HCT116 (cell line): ENCODE data around the gene TCEA2. TPM values are rescaled to one million over a fixed set of nuclear protein-coding genes. Genes with fewer than 3 reads are reported as not detected.

Experiments
- ATAC-seq: fragments of 200-7000 bp; cut with Tn5 transposase; 2 replicates; pipeline ENCODE4 v1.9.1; 2020; ENCODE audit warnings: mild to moderate bottlenecking, moderate library complexity
- BruUV-seq: library from RNA; stranded (reverse); fragments of 400-500 nt; replicated peaks from 2 replicates; lab custom pipeline; 2021; lab: Mats Ljungman, UMichigan
- CTCF ChIA-PET: fragments of 300-600 bp; sonication (Branson Sonifier 250); formaldehyde crosslinking; loops from one replicate; lab custom pipeline; 2021; ENCODE audit warnings: antibody characterized with exemption; lab: Charles Lee
- POLR2A ChIA-PET: fragments of 300-600, 350-600 bp; sonication (Branson Sonifier 250); formaldehyde crosslinking; loops from one replicate; lab custom pipeline; 2021; ENCODE audit warnings: antibody characterized with exemption; lab: Charles Lee
- RAD21 ChIA-PET, 2 experiments: fragments of 300-600 bp; sonication (Branson Sonifier 250); formaldehyde crosslinking; loops; one replicate each; lab custom pipeline; 2023; ENCODE audit warnings: low total read pairs in 2 of 2; ENCODE audit not compliant: uncharacterized antibody in 2 of 2, unreplicated experiment in 2 of 2, low non-redundant PET in 1 of 2; lab: Charles Lee
- DNase-seq: peaks from one replicate; pipeline ENCODE4 v3.0.0-alpha.2; 2010; ENCODE audit warnings: low read depth, low spot score
- H2AFZ ChIP-seq: fragments of 200-600 bp; shearing (Covaris generic), sonication (generic); 2 replicates; pipeline ENCODE4 v1.6.1; 2017; ENCODE audit warnings: low read depth, mixed run types, mixed read lengths, antibody characterized with exemption, low read length; ENCODE audit not compliant: poor library complexity, severe bottlenecking
- H3K27ac ChIP-seq: 2 replicates; pipeline ENCODE4 v1.5.1; 2012; ENCODE audit warnings: low read depth, low read length
- H3K27me3 ChIP-seq: fragments of 200-600 bp; sonication (generic); 2 replicates; pipeline ENCODE4 v1.6.1; 2016; ENCODE audit warnings: mixed run types, low read length, mixed read lengths; ENCODE audit not compliant: insufficient read depth
- H3K36me3 ChIP-seq, 2 experiments: fragments of 200-500 bp in 1 of 2; fragments of 200-600 bp in 1 of 2; sonication (Bioruptor generic) in 1 of 2; sonication (generic) in 1 of 2; 2 replicates each; pipeline versions ENCODE4 v1.5.1 to v1.6.1; 2014 to 2016; ENCODE audit warnings: low read length in 2 of 2, inconsistent platforms in 1 of 2, mixed read lengths in 1 of 2, mixed run types in 1 of 2; ENCODE audit not compliant: insufficient read depth in 2 of 2, control insufficient read depth in 1 of 2
- H3K4me1 ChIP-seq, 2 experiments: fragments of 200-600 bp in 1 of 2; sonication (generic) in 1 of 2; 2 replicates each; pipeline versions ENCODE4 v1.5.1 to v1.6.1; 2012 to 2017; ENCODE audit warnings: low read length in 2 of 2, inconsistent platforms in 1 of 2, mild to moderate bottlenecking in 1 of 2, mixed read lengths in 1 of 2, mixed run types in 1 of 2, moderate library complexity in 1 of 2; ENCODE audit not compliant: insufficient read depth in 2 of 2, control insufficient read depth in 1 of 2
- H3K4me2 ChIP-seq: fragments of 200-600 bp; sonication (generic); 2 replicates; pipeline ENCODE4 v1.6.1; 2017; ENCODE audit warnings: mixed run types, low read length, mixed read lengths
- H3K4me3 ChIP-seq, 2 experiments: fragments of 200-600 bp in 1 of 2; sonication (generic) in 1 of 2; replicated peaks in 1 of 2; 2 replicates each; pipeline ENCODE4 v1.5.1; 2011 to 2016; ENCODE audit warnings: low read length in 2 of 2, control low read depth in 1 of 2, low read depth in 1 of 2, mild to moderate bottlenecking in 1 of 2, mixed read lengths in 1 of 2, mixed run types in 1 of 2
- H3K79me2 ChIP-seq: fragments of 200-600 bp; sonication (generic); 2 replicates; pipeline ENCODE4 v1.6.1; 2017; ENCODE audit warnings: mild to moderate bottlenecking, mixed run types, low read length, moderate library complexity, mixed read lengths; ENCODE audit not compliant: insufficient read depth
- H3K9ac ChIP-seq: fragments of 200-600 bp; sonication (generic); 2 replicates; pipeline ENCODE4 v1.6.1; 2016; ENCODE audit warnings: low read length, mixed read lengths
- H3K9me2 ChIP-seq: fragments of 200-600 bp; sonication (generic), shearing (Covaris generic); 2 replicates; pipeline ENCODE4 v1.6.1; 2017; ENCODE audit warnings: mixed run types, mild to moderate bottlenecking, moderate library complexity; ENCODE audit not compliant: insufficient read depth
- H3K9me3 ChIP-seq, 2 experiments: fragments of 200-500 bp in 1 of 2; fragments of 200-600 bp in 1 of 2; sonication (Bioruptor generic) in 1 of 2; sonication (generic) in 1 of 2; 2 replicates each; pipeline ENCODE4 v1.6.1; 2014 to 2017; ENCODE audit warnings: low read length in 2 of 2, mixed read lengths in 2 of 2, inconsistent platforms in 1 of 2, low read depth in 1 of 2, mild to moderate bottlenecking in 1 of 2, mixed run types in 1 of 2, moderate library complexity in 1 of 2; ENCODE audit not compliant: control insufficient read depth in 1 of 2, insufficient read depth in 1 of 2
- H4K20me1 ChIP-seq: fragments of 200-600 bp; sonication (generic), shearing (Covaris generic); 2 replicates; pipeline ENCODE4 v1.6.1; 2017; ENCODE audit warnings: mixed run types, mild to moderate bottlenecking, moderate library complexity; ENCODE audit not compliant: insufficient read depth
- CBX3 ChIP-seq: IDR thresholded peaks from 2 replicates; pipeline ENCODE4 v1.6.1; 2012; ENCODE audit warnings: low read depth
- CEBPB ChIP-seq: IDR thresholded peaks from 2 replicates; pipeline ENCODE4 v1.6.1; 2012; ENCODE audit warnings: low read depth
- EGR1 ChIP-seq: IDR thresholded peaks from 2 replicates; pipeline ENCODE4 v1.6.1; 2012; ENCODE audit warnings: low read depth
- EZH2phosphoT487 ChIP-seq: fragments of 200-600 bp; IDR thresholded peaks from 2 replicates; pipeline ENCODE4 v1.6.1; 2018; ENCODE audit warnings: antibody characterized with exemption, borderline replicate concordance
- JUND ChIP-seq: IDR thresholded peaks from 2 replicates; pipeline ENCODE4 v1.6.1; 2012
- POLR2A ChIP-seq: IDR thresholded peaks from 2 replicates; pipeline ENCODE4 v1.7.0; 2011; ENCODE audit warnings: borderline replicate concordance; ENCODE audit not compliant: insufficient read depth, insufficient read length; ENCODE audit errors: extremely low read depth
- SIN3A ChIP-seq: IDR thresholded peaks from 2 replicates; pipeline ENCODE4 v1.6.1; 2012; ENCODE audit warnings: low read depth
- TCF7L2 ChIP-seq: IDR thresholded peaks from 2 replicates; pipeline ENCODE4 v1.7.0; 2011; ENCODE audit warnings: borderline replicate concordance, inconsistent platforms; ENCODE audit not compliant: insufficient read depth, insufficient read length; ENCODE audit errors: extremely low read depth
- ZFX ChIP-seq: fragments of 450-650 bp; IDR thresholded peaks from 2 replicates; pipeline ENCODE4 v1.6.1; 2017
- intact Hi-C: fragments of 100-400 bp; cut with micrococcal nuclease; formaldehyde crosslinking; loops from 2 replicates; pipeline ENCODE4 v1.10.0; 2022
- total RNA-seq: library from RNA; stranded (reverse); gene quantifications from one replicate; pipeline ENCODE4 v1.2.1, GENCODE V29; 2021; ENCODE audit not compliant: unreplicated experiment
- TF ChIP-seq, protein P1 (sequence below): IDR thresholded peaks from 2 replicates; pipeline ENCODE4 v1.6.1; 2012; ENCODE audit warnings: low read depth
- TF ChIP-seq, protein P2 (sequence below), 3 experiments: fragments of 200-600 bp in 1 of 3; sonication (generic) in 1 of 3; IDR thresholded peaks in 2 of 3; conservative IDR thresholded peaks in 1 of 3; 2 replicates each; pipeline ENCODE4 v1.5.1; 2012 to 2017; ENCODE audit warnings: low read depth in 2 of 3, low read length in 2 of 3, antibody characterized with exemption in 1 of 3, borderline replicate concordance in 1 of 3, control low read depth in 1 of 3, mild to moderate bottlenecking in 1 of 3, mixed read lengths in 1 of 3, mixed run types in 1 of 3, moderate library complexity in 1 of 3; ENCODE audit not compliant: insufficient read depth in 1 of 3
- TF ChIP-seq, protein P3 (sequence below): IDR thresholded peaks from 2 replicates; pipeline ENCODE4 v1.6.1; 2012

TCEA2 gene
- total RNA-seq, 1 experiment from 2014 or later = 29.7 TPM

DNA sequence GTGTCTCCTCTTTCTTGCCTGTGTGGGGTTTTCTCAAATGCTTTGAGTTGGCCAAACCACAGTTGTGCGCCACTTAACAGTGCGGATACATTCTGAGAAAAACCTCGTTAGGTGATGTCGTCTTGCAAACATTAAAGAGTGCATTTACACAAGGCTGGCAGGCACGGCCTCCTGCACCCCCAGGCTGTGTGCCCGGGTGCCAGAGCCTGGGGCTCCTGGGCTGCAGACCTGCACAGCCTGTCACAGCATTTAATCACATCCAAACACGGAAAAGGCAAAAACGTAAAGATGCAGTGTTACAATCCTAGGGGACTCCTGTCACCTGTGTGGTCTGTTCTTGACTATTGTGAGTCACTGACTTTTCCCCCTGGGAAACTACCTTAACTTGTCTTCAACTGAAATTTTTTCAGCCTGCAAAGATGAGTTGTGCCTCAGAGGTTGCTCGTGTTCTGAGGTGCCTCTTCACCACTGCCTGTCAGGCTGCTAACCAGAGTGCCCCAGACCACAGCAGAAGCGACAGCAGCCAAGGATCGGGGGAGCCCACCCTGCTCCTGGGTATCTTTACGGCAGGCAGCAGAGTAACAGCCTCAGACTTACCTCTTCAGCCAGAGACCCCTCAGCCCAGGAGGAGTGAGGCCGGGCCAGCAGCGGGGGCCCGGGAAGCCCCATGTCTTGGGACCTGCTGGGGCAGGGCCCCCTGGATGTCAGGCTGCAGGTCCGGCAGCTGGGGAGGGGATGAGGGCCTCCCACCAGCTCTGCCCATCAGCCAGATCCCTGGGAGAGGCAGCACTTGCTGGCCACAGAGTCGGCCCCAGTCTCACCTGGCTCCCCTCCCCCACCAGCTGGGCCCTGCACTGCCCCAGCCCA is 27.7 kb upstream of the TCEA2 start:
- BruUV-seq = no TSS peak
- ChIA-PET POLR2A (no interaction called here), RAD21 (no interaction called here), CTCF (no interaction called here)
- no peak for DNase-seq
- intact Hi-C loops = no loop called here
- no peaks in the 10 kb centered on the region for H3K27me3 ChIP-seq
- H3K9ac ChIP-seq = no peak overlapping the region
- no peak overlapping the region for H3K4me2 ChIP-seq
- H3K9me2 ChIP-seq = no peaks in the 10 kb centered on the region
- H3K4me3 ChIP-seq = no peak overlapping the region
- H2AFZ ChIP-seq = no peak overlapping the region
- H3K9me3 ChIP-seq = no peaks in the 10 kb centered on the region
- H3K4me1 ChIP-seq = peaks cover 3 to 21% of the 10 kb centered on the region in 2 experiments
- H3K27ac ChIP-seq = no peak overlapping the region
- TF ChIP-seq SIN3A (no peak), ZFX (no peak), EGR1 (no peak), JUND (no peak), POLR2A (no peak), CBX3 (no peak), CEBPB (no peak), EZH2phosphoT487 (no peak), TCF7L2 (no peak)
- TF ChIP-seq, protein P1, sequence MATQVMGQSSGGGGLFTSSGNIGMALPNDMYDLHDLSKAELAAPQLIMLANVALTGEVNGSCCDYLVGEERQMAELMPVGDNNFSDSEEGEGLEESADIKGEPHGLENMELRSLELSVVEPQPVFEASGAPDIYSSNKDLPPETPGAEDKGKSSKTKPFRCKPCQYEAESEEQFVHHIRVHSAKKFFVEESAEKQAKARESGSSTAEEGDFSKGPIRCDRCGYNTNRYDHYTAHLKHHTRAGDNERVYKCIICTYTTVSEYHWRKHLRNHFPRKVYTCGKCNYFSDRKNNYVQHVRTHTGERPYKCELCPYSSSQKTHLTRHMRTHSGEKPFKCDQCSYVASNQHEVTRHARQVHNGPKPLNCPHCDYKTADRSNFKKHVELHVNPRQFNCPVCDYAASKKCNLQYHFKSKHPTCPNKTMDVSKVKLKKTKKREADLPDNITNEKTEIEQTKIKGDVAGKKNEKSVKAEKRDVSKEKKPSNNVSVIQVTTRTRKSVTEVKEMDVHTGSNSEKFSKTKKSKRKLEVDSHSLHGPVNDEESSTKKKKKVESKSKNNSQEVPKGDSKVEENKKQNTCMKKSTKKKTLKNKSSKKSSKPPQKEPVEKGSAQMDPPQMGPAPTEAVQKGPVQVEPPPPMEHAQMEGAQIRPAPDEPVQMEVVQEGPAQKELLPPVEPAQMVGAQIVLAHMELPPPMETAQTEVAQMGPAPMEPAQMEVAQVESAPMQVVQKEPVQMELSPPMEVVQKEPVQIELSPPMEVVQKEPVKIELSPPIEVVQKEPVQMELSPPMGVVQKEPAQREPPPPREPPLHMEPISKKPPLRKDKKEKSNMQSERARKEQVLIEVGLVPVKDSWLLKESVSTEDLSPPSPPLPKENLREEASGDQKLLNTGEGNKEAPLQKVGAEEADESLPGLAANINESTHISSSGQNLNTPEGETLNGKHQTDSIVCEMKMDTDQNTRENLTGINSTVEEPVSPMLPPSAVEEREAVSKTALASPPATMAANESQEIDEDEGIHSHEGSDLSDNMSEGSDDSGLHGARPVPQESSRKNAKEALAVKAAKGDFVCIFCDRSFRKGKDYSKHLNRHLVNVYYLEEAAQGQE = no peak
- TF ChIP-seq, protein P2, sequence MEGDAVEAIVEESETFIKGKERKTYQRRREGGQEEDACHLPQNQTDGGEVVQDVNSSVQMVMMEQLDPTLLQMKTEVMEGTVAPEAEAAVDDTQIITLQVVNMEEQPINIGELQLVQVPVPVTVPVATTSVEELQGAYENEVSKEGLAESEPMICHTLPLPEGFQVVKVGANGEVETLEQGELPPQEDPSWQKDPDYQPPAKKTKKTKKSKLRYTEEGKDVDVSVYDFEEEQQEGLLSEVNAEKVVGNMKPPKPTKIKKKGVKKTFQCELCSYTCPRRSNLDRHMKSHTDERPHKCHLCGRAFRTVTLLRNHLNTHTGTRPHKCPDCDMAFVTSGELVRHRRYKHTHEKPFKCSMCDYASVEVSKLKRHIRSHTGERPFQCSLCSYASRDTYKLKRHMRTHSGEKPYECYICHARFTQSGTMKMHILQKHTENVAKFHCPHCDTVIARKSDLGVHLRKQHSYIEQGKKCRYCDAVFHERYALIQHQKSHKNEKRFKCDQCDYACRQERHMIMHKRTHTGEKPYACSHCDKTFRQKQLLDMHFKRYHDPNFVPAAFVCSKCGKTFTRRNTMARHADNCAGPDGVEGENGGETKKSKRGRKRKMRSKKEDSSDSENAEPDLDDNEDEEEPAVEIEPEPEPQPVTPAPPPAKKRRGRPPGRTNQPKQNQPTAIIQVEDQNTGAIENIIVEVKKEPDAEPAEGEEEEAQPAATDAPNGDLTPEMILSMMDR (IDR thresholded peaks at IDR 0.05 in 2 of 3, conservative IDR thresholded peaks at IDR 0.05 in 1 of 3; ENCODE audit: borderline replicate concordance in 1 of 3, insufficient read depth in 1 of 3, low read depth in 2 of 3, low read length in 2 of 3) = no peak
- TF ChIP-seq, protein P3, sequence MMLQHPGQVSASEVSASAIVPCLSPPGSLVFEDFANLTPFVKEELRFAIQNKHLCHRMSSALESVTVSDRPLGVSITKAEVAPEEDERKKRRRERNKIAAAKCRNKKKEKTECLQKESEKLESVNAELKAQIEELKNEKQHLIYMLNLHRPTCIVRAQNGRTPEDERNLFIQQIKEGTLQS = no peak
- H3K36me3 ChIP-seq = peaks cover 0 to 3% of the 10 kb centered on the region in 2 experiments; a peak in 1 of 4 replicates
- no peak for ATAC-seq
- no peaks in the 10 kb centered on the region for H4K20me1 ChIP-seq
- no peaks in the 10 kb centered on the region for H3K79me2 ChIP-seq
